OCI-LY1 (cell line): Measurements from ENCODE around the gene PRDM15.

Experiments
- H2AFZ ChIP-seq: fragments of 200-600 bp; sonication (generic), shearing (Covaris generic); 2 replicates; pipeline ENCODE4 v1.6.0; 2014; ENCODE audit warnings: antibody characterized with exemption, mild to moderate bottlenecking, low read length
- H3F3A ChIP-seq: fragments of 200-600 bp; sonication (generic), shearing (Covaris generic); 2 replicates; pipeline ENCODE4 v1.6.0; 2014; ENCODE audit warnings: mild to moderate bottlenecking, antibody characterized with exemption, low read length, moderate library complexity; ENCODE audit not compliant: insufficient read depth
- H3K27ac ChIP-seq: fragments of 200-600 bp; sonication (generic); 2 replicates; pipeline ENCODE4 v1.5.1; 2014; ENCODE audit warnings: low read length, mixed run types, mild to moderate bottlenecking, low read depth; ENCODE audit not compliant: poor library complexity, severe bottlenecking
- H3K27me3 ChIP-seq: fragments of 200-600 bp; sonication (generic); 2 replicates; pipeline ENCODE4 v1.6.0; 2014; ENCODE audit warnings: antibody characterized with exemption, mild to moderate bottlenecking, low read length, moderate library complexity; ENCODE audit not compliant: insufficient read depth
- H3K36me3 ChIP-seq: fragments of 200-600 bp; sonication (generic); 2 replicates; pipeline ENCODE4 v1.6.1; 2014; ENCODE audit warnings: mild to moderate bottlenecking, antibody characterized with exemption, low read length, moderate library complexity, mixed read lengths; ENCODE audit not compliant: insufficient read depth
- H3K4me1 ChIP-seq: fragments of 200-600 bp; sonication (generic); 2 replicates; pipeline ENCODE4 v1.5.1; 2014; ENCODE audit warnings: mild to moderate bottlenecking, low read length, moderate library complexity; ENCODE audit not compliant: insufficient read depth, severe bottlenecking
- H3K4me2 ChIP-seq: fragments of 200-600 bp; sonication (generic), shearing (Covaris generic); 2 replicates; pipeline ENCODE4 v1.6.1; 2014; ENCODE audit warnings: low read length
- H3K4me3 ChIP-seq: fragments of 200-600 bp; sonication (generic); 2 replicates; pipeline ENCODE4 v1.5.1; 2014; ENCODE audit warnings: low read length, low read depth, mild to moderate bottlenecking, mixed read lengths; ENCODE audit not compliant: poor library complexity, severe bottlenecking
- H3K79me2 ChIP-seq: fragments of 200-600 bp; shearing (Covaris generic); 2 replicates; pipeline ENCODE4 v1.6.1; 2016; ENCODE audit warnings: mixed run types, low read length, mixed read lengths; ENCODE audit not compliant: insufficient read depth
- H3K9ac ChIP-seq: fragments of 200-600 bp; sonication (generic), shearing (Covaris generic); 2 replicates; pipeline ENCODE4 v1.6.1; 2014; ENCODE audit warnings: mild to moderate bottlenecking, low read length, mixed read lengths
- H3K9me2 ChIP-seq: fragments of 200-600 bp; sonication (generic), shearing (Covaris generic); 2 replicates; pipeline ENCODE4 v1.6.1; 2014; ENCODE audit warnings: low read depth, mild to moderate bottlenecking, low read length, mixed read lengths
- H3K9me3 ChIP-seq: fragments of 200-600 bp; shearing (Covaris generic); 2 replicates; pipeline ENCODE4 v1.6.1; 2014; ENCODE audit warnings: low read length, mixed read lengths
- H4K20me1 ChIP-seq: fragments of 200-600 bp; sonication (generic), shearing (Covaris generic); 2 replicates; pipeline ENCODE4 v1.6.0; 2016; ENCODE audit warnings: mild to moderate bottlenecking, low read length; ENCODE audit not compliant: insufficient read depth
- CTCF ChIP-seq: fragments of 200-600 bp; sonication (generic), shearing (Covaris generic); IDR thresholded peaks from 2 replicates; pipeline ENCODE4 v1.5.1; 2017; ENCODE audit warnings: mild to moderate bottlenecking, antibody characterized with exemption, low read length, moderate library complexity, mixed read lengths
- EZH2 ChIP-seq: fragments of 200-600 bp; sonication (generic), shearing (Covaris generic); IDR thresholded peaks from 2 replicates; pipeline ENCODE4 v1.8.0; 2017; ENCODE audit warnings: borderline replicate concordance, mixed run types, mild to moderate bottlenecking, antibody characterized with exemption, low read length, moderate library complexity, mixed read lengths

The PRDM15 gene

GRCh38 chr21:41894511-41894910 is 15.4 kb upstream of the PRDM15 start:
- no peak overlapping the region for H3K4me3 ChIP-seq
- no peaks in the 10 kb centered on the region for H3K9me3 ChIP-seq
- H3K36me3 ChIP-seq = no peaks in the 10 kb centered on the region
- no peak overlapping the region for H2AFZ ChIP-seq
- no peak overlapping the region for H3K4me2 ChIP-seq
- TF ChIP-seq EZH2 = no peak
- no peak for TF ChIP-seq CTCF
- H4K20me1 ChIP-seq = no peaks in the 10 kb centered on the region
- H3F3A ChIP-seq = no peaks in the 10 kb centered on the region
- no peaks in the 10 kb centered on the region for H3K9me2 ChIP-seq
- no peak overlapping the region for H3K27ac ChIP-seq
- no peaks in the 10 kb centered on the region for H3K79me2 ChIP-seq
- H3K9ac ChIP-seq = no peak overlapping the region
- H3K27me3 ChIP-seq = no peaks in the 10 kb centered on the region
- peaks cover 18% of the 10 kb centered on the region for H3K4me1 ChIP-seq

DNA sequence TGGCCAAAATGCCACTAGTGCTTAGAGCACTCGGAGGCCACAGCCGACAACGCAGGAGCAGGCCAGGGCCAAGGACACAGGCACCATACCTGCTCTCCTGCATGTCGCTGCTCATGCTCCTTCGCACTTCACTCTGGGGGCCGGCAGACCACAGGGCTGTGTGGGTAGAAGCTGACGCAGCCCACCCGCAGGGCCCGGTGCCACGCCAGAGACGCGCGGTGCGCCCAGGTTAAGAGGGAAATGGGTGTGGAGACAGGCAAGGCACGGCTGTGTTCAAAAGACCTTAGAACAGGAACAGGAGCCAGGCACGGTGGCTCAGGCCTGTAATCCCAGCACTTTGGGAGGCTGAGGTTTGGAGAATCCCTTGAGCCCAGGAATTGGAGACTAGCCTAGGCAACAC is 13.6 kb upstream of the PRDM15 start:
- no peaks in the 10 kb centered on the region for H3K27me3 ChIP-seq
- H3K4me1 ChIP-seq = peaks cover 16% of the 10 kb centered on the region
- H3F3A ChIP-seq = no peaks in the 10 kb centered on the region
- no peaks in the 10 kb centered on the region for H4K20me1 ChIP-seq
- no peaks in the 10 kb centered on the region for H3K9me3 ChIP-seq
- TF ChIP-seq CTCF = no peak
- no peak for TF ChIP-seq EZH2
- H3K9ac ChIP-seq = no peak overlapping the region
- H3K4me2 ChIP-seq = no peak overlapping the region
- H3K27ac ChIP-seq = no peak overlapping the region
- H3K79me2 ChIP-seq = no peaks in the 10 kb centered on the region
- no peak overlapping the region for H3K4me3 ChIP-seq
- no peaks in the 10 kb centered on the region for H3K36me3 ChIP-seq
- no peak overlapping the region for H2AFZ ChIP-seq
- H3K9me2 ChIP-seq = no peaks in the 10 kb centered on the region

GRCh38 chr21:41891132-41891531 is 12.0 kb upstream of the PRDM15 start:
- no peaks in the 10 kb centered on the region for H3K27me3 ChIP-seq
- H4K20me1 ChIP-seq = no peaks in the 10 kb centered on the region
- H3K27ac ChIP-seq = no peak overlapping the region
- TF ChIP-seq CTCF (no peak), EZH2 (no peak)
- no peaks in the 10 kb centered on the region for H3F3A ChIP-seq
- no peaks in the 10 kb centered on the region for H3K9me3 ChIP-seq
- H3K4me2 ChIP-seq = no peak overlapping the region
- peaks cover 17% of the 10 kb centered on the region for H3K4me1 ChIP-seq
- H2AFZ ChIP-seq = no peak overlapping the region
- no peak overlapping the region for H3K4me3 ChIP-seq
- H3K79me2 ChIP-seq = no peaks in the 10 kb centered on the region
- no peaks in the 10 kb centered on the region for H3K36me3 ChIP-seq
- no peak overlapping the region for H3K9ac ChIP-seq
- H3K9me2 ChIP-seq = no peaks in the 10 kb centered on the region
